GF-D8 (cell line): ENCODE measurements around the gene NATD1.

ENCODE experiments used
- DNase-seq: peaks from one replicate; lab custom pipeline; 2025; lab: John Stamatoyannopoulos, UW

Gene NATD1

DNA sequence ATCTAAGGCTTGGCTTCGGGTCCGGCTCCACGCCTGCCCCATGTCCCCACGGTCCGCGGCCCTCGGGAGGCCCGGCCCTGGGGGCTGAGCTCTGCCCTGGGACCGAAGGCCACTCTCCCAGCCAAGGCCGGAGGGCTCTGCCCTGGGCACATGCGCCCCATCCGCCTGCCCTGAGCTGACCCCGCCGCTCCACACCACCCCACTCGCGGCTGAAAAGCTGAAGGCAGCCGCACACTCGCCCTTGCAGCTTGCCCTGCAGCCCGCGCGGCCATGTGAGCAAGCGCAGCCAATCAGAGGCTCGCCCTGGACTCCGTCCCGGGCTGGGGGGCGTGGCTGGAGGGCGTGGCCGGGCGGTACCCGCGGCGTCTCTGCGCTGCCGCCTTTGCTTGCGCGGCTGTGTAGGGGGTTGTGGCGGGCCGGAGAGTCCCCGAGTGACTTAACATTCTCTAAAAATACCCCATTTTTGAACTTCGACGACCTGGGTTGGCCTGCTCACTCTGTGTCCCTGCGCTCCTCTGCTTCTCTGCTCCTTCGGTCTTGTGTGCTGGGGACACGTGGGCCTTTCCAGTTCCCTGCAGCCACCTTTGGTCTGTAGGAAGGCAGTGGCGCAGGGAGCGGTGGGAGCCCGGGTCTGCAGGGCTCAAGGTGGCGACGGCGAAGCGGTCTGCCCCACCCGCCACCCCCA is 22.5 kb upstream of the NATD1 start:
- DNase-seq = peak; percentile 15

DNA sequence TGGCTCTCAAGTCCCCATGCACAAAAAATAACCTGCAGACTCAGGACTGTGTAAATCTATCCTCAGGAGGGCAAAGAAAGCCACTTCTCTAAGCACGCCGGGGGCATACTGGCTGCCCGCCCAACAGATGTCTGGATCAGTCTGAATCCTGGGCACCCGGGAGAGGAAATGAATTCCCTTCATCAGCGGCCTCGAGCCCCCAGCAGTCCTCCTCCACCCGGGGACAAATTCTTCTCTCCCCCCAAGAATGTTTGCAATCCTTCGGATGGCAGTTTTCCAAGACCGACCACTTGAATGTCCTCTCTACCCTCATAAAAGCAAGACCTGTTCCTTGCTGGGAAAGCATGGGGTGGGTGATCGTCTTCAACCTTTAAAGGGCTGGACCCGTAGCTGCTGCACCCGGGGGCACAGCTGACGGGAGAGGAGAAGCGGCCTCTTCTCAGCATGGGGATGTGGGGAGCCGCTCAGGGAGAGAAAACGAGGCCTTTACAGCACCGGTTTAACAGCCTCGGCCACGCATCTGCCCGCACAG is 21.9 kb upstream of the NATD1 start:
- DNase-seq = no peak

DNA sequence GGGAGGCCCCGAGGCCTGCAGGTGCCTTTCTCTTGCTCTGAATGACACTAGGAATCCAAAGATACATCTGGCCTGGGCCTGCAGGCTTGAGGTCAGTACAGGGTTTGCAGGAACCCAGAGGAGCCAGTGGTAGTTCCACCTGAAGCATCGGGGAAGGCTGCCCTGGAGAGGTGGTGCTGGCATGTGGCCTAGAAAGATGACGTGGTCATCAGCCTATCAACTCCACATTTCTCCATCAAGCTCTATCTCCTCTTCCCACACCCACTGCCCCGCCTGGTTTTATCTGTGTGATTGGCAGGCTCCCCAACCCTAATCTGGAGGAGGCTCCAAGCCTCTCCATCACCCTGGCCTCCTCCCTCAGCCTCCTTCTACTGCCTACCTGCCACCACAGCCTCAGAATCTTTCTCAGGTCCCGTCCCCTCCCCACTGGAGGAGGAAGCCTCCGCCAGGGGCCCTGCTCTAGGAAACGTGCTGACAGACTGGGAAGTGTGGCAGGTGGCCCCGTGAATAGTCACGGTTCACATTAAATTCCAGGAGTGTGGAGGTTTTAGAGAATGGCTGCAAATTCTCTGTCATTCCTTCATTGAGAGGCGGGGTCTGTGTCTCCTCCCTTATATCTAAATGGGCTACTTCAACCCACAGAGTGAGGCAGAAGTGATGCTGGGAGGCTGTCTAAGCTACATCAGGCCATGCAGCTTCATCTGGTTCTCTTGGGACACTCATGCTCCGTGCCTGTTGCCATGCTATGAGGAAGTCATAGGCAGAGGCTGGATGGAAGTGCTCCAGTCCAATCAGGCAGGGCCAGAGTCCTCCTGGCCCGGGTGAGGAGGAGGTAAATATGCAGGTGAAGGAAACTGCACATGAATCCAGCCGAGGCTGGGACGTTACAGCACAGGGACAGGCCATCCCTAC is 19.9 kb upstream of the NATD1 start:
- no peak for DNase-seq

DNA sequence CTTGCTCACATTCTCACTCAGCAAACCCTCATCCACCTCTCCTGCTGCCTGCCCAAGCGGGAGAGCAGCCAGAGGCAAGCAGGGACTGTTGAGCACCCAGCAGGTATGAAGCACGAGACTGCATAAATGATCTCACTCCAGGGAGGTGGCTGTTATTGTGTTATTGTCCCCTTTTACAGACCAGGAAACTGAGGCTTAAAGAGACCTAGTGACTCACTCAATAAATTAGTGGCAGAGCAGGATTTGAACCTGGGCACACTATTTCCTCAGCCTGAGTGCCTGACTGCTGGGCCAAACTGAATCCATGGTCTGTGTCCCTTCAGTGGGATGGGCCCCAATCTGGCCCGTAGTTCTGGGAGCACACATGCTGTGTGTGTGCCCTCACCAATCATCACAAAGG is 19.0 kb upstream of the NATD1 start:
- no peak for DNase-seq

DNA sequence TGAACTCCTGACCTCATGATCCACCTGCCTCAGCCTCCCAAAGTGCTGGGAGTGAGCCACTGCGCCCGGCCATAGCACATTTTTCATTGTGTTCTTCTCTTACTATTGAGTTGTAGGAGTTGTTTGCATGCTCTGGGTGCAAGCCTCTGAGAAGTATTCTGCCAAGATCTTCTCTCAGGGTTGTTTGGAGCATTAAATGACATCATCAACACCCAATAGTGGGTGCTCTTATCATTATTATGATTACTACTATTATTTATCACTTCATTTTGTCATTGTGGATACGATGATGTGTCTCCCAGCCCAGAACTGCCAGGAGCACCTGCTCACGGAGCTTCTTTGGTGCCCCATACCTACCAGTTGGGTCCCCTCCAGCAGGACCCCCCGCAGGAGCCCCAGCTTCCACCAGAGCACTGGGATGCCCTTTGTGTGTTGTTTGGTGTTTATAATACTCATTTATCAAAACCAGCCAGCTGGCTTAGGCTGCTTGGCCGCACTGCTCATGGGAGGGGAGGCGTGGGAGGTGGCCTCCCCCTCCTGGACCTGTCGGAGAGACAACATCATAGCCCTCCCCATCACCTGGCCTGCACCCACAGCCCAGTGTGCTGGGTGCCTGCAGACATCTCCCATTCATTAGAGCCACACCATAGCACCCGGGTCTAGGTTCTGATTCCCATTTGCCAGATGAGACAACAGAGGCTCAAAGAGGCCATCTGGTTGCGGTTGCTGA is 18.4 kb upstream of the NATD1 start:
- no peak for DNase-seq

DNA sequence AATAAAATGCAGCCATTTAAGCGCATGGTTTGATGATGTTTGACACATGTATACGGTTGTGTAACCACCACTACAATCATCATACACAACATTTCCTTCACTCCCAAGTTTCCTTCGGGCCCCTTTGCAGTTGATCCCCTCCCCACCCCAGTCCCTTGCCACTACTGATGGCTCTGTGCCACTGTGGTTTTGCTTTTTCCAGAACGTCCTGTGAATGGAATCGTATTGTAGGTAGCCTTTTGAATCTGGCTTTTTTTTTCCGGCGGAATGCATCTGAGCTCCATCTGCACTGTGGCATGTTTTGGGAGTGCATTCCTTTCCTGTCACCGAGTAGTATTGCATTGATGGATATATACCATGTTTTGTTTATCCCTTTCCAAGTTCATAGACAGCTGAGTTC is 16.2 kb upstream of the NATD1 start:
- DNase-seq = no peak

DNA sequence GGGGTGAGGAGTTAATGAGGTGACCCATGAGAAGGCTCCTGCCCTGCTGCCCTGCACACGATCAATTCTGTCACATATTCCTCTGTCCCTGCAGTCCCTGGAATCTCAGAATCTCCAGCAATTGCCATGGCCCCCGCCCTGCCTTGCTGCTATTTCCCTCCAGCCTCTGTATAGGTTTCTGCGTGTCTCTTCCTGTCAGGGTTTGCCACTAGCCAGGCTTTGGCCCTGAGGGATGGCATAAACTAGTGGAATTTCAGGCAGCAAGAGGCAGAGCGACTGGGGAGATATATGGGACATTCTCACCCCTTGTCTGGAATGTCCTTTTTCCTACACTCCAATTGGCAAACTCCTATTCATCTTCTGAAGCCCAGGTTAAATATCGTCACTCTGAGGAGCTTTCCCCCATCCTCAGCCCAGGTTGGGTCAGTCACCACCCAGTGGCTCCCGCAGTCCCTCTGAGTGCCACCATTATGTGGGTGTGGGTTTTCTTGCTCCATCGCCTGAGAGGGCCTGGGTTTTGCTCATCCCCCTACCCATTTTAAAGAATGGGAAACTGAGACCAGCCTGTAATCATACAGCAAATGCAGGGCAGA is 15.5 kb upstream of the NATD1 start:
- DNase-seq = no peak

DNA sequence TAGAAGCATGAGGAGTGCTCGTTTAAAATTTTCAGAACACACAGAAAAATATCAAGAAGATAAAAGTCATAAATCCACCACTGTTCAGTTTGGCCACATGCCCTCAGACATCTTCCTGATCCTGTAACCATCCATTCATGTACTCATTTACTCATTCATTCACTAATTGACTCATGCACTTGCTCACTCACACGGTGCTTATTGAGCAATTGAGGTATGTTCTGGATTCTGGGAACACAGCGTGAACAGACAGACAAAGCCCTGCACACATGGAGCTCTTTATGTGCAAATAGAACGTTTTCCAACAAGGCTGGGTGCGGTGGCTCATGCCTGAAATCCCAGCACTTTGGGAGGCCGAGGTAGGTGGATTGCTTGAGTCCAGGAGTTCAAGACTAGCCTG is 10.2 kb upstream of the NATD1 start:
- no peak for DNase-seq

DNA sequence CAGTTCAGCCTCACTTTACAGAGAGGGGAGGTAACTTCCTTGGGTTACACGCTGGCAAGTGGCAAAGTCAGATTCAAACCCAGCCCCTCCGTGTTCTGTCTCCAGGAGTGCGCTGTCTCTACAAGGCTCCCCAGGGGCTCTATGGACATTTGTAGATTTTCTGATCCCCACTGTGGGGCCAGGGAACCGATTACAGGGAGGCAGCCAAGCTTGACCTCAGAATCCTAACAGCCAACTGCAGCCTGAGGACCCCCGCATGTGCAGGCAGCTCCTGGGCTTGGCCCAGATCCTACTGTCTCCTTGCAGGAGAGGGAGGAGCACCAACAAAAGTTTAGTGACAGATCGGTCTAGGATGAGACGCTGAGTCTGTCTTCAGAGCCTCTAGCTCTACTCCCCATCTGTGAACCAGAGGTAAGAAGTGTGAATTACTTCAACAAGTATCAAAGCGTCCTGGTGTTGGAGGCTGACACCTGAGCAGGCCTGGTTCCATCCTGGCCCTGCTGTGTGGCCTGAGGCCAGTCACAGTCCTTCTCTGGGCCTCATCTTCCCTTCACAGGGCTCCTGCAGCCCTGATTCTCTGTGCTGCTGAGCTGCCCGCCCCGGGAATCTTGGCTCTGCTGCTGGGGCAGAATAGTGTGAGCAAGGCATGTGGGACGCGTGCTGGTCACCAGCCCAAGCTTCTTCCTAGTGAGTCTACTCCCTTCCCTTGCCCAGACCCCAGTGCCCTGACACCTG is 9.2 kb upstream of the NATD1 start:
- no peak for DNase-seq

DNA sequence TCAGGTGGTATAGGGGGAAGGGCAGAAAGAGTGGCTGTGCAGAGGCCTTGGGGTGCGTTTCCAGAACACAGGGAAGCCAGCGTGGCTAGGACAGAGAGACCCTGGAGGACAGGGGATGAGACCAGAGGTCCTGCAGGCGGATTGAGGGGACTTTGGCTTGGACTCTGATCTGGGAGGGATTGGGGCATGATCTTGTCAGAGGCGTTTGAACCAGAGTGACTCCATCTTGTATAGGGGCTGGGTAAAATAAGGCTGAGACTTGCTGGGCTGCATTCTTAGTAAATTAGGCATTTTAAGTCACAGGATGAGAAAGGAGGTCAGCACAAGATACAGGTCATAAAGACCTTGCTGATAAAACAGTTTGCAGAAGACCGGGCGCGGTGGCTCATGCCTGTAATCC is 5.4 kb upstream of the NATD1 start:
- no peak for DNase-seq

DNA sequence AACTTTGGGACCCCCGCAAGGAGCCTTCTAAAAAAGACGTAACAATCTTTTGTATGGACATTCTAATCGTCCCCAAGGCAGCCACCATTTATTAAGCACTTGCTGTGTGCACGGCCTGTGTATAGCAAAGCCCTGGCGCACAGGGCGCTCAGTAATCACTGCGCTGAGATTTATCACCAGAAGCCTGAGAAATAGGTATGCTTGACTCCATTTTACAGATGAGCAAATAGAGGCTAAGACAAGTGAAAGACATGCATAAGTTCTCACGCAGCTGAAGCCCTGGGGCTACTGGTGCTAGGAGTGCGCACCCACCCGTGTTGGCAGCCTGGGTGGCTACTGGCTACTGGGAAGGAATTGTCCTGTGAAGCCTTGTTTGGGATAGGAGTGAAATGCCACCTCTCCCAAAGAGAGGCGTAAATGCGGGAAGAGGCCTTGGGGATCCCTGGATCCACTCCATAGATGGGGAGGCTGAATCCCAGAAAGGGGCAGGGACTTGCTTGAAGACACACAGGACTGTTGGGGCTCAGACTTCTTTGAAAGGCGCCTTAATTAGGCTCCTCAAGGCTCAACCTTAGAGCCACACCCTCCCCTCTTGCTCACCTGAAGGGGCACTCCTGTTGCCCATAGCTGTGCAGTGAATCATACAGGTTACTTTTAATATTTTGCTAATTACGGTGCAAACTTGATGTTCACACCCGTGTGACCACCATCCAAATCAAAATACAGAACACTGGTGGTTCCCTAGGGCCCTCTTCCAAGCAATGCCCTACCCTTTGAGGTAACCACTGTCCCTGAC is 634 bp upstream of the NATD1 start:
- no peak for DNase-seq

DNA sequence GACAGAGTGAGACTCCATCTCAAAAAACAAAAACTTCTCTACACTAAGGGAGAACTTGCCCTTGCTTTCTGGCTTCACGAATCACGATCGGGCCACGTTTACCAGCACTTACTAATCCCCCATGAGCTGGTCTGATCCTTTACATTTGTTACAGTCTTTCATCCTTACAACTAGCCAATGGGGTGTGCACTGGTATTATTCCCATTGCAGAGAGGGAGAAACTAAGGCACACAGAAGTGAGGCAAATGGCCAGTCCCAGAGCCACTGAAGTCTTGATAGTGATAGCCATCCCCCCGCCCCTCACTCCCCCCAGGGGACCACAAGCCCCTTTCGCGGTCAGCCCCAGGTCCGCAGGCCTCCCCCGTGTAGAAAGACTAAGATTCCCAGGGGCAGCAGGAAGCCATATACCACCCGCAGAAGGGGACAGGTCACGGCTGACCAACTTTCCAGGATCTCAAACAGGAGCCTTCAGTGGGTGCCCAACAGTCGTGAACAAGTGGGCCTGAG is 868 bp downstream of the NATD1 start:
- DNase-seq = no peak

DNA sequence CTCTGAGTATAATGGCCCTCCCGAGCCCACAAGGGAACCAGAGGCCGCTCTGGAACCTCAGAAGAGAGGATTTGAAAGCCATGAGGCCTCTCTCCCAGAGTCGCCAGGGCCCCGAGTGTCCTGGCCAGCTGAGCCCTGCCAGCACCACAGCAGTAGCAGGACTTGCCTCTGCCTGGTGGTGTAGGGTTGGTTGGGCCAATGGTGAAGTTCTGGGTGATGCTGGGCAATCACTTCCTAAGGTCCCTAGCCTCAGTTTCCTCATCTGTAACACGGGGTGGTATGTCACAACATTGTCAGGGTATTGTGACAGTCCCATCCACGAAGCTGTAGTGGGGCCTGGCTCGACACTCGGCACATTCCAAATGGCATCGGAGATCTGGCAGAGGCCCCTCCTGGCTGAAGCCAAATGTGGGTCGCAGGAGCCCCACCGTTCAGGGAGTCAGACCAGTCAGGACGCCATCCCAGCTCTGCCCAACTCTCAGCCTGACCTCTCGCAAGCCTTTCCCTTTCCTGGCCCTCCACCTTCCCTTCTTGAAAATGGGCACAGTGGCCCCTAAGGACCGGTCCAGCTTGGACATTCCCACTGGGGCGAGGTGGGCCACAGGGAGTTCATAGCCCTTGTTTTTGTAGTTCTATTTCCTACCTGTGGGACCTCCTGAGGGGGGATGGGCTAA is 1.7 kb downstream of the NATD1 start:
- no peak for DNase-seq

DNA sequence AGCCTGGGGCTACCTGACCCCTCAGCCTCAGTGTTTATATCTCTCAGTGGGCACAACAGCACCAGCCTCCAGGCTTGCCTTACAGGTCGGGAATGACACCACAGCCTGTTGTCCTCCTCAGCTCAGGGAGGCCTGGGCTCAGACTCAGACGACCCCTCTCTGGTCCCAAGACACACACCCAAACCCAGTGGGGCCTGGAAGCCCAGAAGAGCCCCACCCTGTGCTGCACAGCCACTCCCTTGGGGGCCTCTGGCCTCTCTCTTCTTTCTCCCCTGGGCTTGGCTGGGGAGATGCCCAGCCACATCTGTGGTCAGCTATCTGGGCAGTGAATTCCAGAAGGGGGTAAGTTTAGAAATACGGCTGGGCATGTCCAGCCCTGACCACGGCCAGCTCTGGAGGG is 2.4 kb downstream of the NATD1 start:
- no peak for DNase-seq

DNA sequence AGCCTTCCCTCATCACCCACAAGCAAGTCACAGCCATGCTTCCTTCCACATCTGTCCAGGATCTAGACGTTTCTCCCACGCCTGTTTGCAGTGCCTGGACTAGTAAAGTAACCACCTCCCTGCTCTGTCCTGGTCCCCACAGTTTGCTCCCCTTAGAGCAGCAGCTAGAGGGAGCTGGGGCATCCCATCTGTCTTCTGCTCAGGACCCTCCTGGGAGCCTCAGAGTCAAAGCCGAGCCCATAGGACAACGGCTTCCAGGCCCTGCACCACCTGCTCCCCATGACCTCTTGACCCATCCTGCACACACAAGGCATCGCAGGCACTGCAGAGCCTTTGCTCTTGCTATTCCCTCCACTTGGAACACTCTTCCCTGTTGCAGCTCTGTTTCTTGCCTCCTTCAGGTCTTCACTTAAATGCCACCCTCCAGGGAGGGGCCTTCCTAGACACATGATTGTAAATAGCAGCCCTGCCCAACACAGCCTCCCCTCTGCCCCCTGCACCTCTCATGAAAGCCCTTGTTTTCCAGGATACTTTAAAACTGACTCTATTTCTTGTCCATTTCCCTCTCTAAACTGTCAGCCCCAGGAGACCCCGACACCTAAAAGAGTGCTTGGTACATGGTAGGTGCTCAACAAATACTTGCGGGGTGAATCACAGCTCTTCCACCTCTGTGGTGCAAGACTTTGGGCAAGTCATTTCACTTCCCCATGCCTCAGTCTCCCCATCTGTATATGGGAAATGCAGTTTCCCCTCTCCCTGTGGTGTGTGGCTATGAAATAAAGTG is 3.1 kb downstream of the NATD1 start:
- no peak for DNase-seq

DNA sequence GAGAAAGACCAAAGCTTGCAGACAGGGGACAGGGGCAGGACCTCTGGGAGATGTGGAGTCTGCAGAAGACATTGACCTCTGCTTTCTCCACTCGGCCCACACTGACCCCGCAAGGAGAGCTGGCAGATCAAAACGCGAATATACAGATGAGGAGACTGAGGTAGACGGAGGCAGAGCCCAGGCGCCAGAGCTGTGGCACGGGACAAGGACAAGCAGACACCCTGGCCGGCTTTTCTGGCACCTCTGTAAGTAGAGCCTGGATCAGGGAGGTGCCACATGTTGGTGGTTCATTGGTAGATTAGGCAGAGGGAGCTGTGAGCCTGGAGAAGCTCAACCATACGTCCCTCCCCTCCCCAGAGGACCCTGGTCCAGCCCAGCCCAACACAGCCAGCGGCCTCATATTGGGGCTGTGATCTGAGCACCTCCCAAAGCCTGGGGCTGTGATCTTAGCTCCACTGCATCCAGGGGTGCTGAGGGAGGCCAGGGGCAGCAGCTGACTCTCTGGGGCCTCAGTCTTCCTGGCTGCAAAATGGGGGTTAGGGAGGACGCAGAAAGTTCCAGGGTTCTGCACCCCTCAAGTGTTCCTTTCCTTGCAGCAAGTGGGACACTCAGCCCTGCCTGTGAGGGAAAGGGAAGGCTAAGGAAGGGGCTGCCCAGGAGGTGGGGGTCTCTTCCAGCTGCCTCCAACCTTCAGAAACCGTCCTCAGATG is 4.0 kb downstream of the NATD1 start:
- no peak for DNase-seq

DNA sequence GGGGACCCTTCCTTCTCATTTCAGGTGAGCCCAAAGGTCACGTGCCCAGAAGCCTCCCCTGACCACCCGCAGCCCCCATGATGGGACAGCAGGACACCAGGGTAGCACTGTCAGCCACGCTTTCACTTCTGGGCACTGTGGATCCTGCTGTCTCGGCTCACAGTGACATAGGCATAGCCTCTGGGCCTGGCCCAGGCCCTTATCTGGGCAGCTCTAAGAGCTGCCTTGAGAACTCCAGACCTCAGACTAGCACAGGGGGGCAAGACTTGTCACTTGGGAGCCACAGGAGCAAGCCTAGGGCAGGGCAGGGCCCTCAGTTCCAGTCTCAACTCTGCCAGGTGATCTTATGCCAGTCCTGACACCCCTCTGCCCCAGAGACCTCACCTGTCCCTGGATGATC is 4.7 kb downstream of the NATD1 start:
- DNase-seq = no peak

DNA sequence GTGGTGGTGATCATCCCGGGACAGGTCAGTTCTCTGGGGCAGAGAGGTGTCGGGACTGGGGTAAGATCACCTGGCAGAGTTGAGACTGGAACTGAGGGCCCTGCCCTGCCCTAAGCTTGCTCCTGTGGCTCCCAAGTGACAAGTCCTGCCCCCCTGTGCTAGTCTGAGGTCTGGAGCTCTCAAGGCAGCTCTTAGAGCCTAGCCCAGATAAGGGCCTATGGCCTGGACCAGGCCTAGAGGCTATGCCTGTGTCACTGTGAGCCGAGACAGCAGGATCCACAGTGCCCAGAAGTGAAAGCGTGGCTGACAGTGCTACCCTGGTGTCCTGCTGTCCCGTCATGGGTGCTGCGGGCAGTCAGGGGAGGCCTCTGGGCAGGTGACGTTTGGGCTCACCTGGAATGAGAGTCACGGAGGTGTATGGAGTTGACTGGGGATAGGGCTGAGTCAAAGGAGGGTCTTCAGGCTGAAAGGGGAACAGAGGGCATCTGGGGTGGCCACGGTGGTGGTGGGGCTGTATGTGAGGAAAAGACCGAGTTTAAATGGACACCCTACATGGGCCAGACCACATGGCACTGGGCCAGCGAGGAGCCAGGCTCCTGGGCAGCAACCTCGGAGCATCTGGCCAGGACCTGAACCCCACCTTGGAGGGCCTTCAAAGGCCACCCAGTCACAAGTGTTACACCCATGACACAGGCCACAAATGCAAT is 5.5 kb downstream of the NATD1 start:
- no peak for DNase-seq
